GM21390 (cell line): Measurements from ENCODE around the gene SMTNL1.

Experiments used
- ATAC-seq: cut with Tn5 transposase; IDR thresholded peaks from one replicate; pipeline ENCODE4 v1.9.1; 2021; ENCODE audit not compliant: unreplicated experiment

SMTNL1 gene

GRCh38 chr11:57586711-57587245, 49.4 kb downstream of the SMTNL1 start:
- ATAC-seq: no peak

GRCh38 chr11:57588046-57588710, 50.8 kb downstream of the SMTNL1 start:
- no peak for ATAC-seq

- no peak for ATAC-seq
These were observed 59.0 kb downstream of the SMTNL1 start for GRCh38 chr11:57596266-57596885.

GRCh38 chr11:57597461-57597915, 60.1 kb downstream of the SMTNL1 start, which contains the start of gene SERPING1:
Gene SERPING1 (plus strand): TSS chr11:57597685. CDS start chr11:57598271, 586 bp downstream.
- no peak for ATAC-seq

- no peak for ATAC-seq
These were observed 60.8 kb downstream of the SMTNL1 start for GRCh38 chr11:57597916-57598830.

- no peak for ATAC-seq
These were observed 61.4 kb downstream of the SMTNL1 start for GRCh38 chr11:57598831-57599155.

- ATAC-seq: no peak
These were observed 62.0 kb downstream of the SMTNL1 start for GRCh38 chr11:57599381-57599780.
